HCT116 (cell line): ENCODE measurements around the gene TLN1. TPM values are rescaled to one million over a fixed set of nuclear protein-coding genes. Genes with fewer than 3 reads are reported as not detected.
A peak's percentile ranks its signal among the peaks of the same experiment; 100 is the strongest.

Source experiments
- ATAC-seq: fragments of 200-7000 bp; cut with Tn5 transposase; 2 replicates; pipeline ENCODE4 v1.9.1; 2020; ENCODE audit warnings: mild to moderate bottlenecking, moderate library complexity
- BruUV-seq: library from RNA; stranded (reverse); fragments of 400-500 nt; replicated peaks from 2 replicates; lab custom pipeline; 2021; lab: Mats Ljungman, UMichigan
- CTCF ChIA-PET: fragments of 300-600 bp; sonication (Branson Sonifier 250); formaldehyde crosslinking; loops from one replicate; lab custom pipeline; 2021; ENCODE audit warnings: antibody characterized with exemption; lab: Charles Lee
- POLR2A ChIA-PET: fragments of 300-600, 350-600 bp; sonication (Branson Sonifier 250); formaldehyde crosslinking; loops from one replicate; lab custom pipeline; 2021; ENCODE audit warnings: antibody characterized with exemption; lab: Charles Lee
- RAD21 ChIA-PET, 2 experiments: fragments of 300-600 bp; sonication (Branson Sonifier 250); formaldehyde crosslinking; loops; one replicate each; lab custom pipeline; 2023; ENCODE audit warnings: low total read pairs in 2 of 2; ENCODE audit not compliant: uncharacterized antibody in 2 of 2, unreplicated experiment in 2 of 2, low non-redundant PET in 1 of 2; lab: Charles Lee
- DNase-seq: peaks from one replicate; pipeline ENCODE4 v3.0.0-alpha.2; 2010; ENCODE audit warnings: low read depth, low spot score
- H2AFZ ChIP-seq: fragments of 200-600 bp; shearing (Covaris generic), sonication (generic); 2 replicates; pipeline ENCODE4 v1.6.1; 2017; ENCODE audit warnings: low read depth, mixed run types, mixed read lengths, antibody characterized with exemption, low read length; ENCODE audit not compliant: poor library complexity, severe bottlenecking
- H3K27ac ChIP-seq: 2 replicates; pipeline ENCODE4 v1.5.1; 2012; ENCODE audit warnings: low read depth, low read length
- H3K27me3 ChIP-seq: fragments of 200-600 bp; sonication (generic); 2 replicates; pipeline ENCODE4 v1.6.1; 2016; ENCODE audit warnings: mixed run types, low read length, mixed read lengths; ENCODE audit not compliant: insufficient read depth
- H3K36me3 ChIP-seq, 2 experiments: fragments of 200-500 bp in 1 of 2; fragments of 200-600 bp in 1 of 2; sonication (Bioruptor generic) in 1 of 2; sonication (generic) in 1 of 2; 2 replicates each; pipeline versions ENCODE4 v1.5.1 to v1.6.1; 2014 to 2016; ENCODE audit warnings: low read length in 2 of 2, inconsistent platforms in 1 of 2, mixed read lengths in 1 of 2, mixed run types in 1 of 2; ENCODE audit not compliant: insufficient read depth in 2 of 2, control insufficient read depth in 1 of 2
- H3K4me1 ChIP-seq, 2 experiments: fragments of 200-600 bp in 1 of 2; sonication (generic) in 1 of 2; 2 replicates each; pipeline versions ENCODE4 v1.5.1 to v1.6.1; 2012 to 2017; ENCODE audit warnings: low read length in 2 of 2, inconsistent platforms in 1 of 2, mild to moderate bottlenecking in 1 of 2, mixed read lengths in 1 of 2, mixed run types in 1 of 2, moderate library complexity in 1 of 2; ENCODE audit not compliant: insufficient read depth in 2 of 2, control insufficient read depth in 1 of 2
- H3K4me2 ChIP-seq: fragments of 200-600 bp; sonication (generic); 2 replicates; pipeline ENCODE4 v1.6.1; 2017; ENCODE audit warnings: mixed run types, low read length, mixed read lengths
- H3K4me3 ChIP-seq, 2 experiments: fragments of 200-600 bp in 1 of 2; sonication (generic) in 1 of 2; replicated peaks in 1 of 2; 2 replicates each; pipeline ENCODE4 v1.5.1; 2011 to 2016; ENCODE audit warnings: low read length in 2 of 2, control low read depth in 1 of 2, low read depth in 1 of 2, mild to moderate bottlenecking in 1 of 2, mixed read lengths in 1 of 2, mixed run types in 1 of 2
- H3K79me2 ChIP-seq: fragments of 200-600 bp; sonication (generic); 2 replicates; pipeline ENCODE4 v1.6.1; 2017; ENCODE audit warnings: mild to moderate bottlenecking, mixed run types, low read length, moderate library complexity, mixed read lengths; ENCODE audit not compliant: insufficient read depth
- H3K9ac ChIP-seq: fragments of 200-600 bp; sonication (generic); 2 replicates; pipeline ENCODE4 v1.6.1; 2016; ENCODE audit warnings: low read length, mixed read lengths
- H3K9me2 ChIP-seq: fragments of 200-600 bp; sonication (generic), shearing (Covaris generic); 2 replicates; pipeline ENCODE4 v1.6.1; 2017; ENCODE audit warnings: mixed run types, mild to moderate bottlenecking, moderate library complexity; ENCODE audit not compliant: insufficient read depth
- H3K9me3 ChIP-seq, 2 experiments: fragments of 200-500 bp in 1 of 2; fragments of 200-600 bp in 1 of 2; sonication (Bioruptor generic) in 1 of 2; sonication (generic) in 1 of 2; 2 replicates each; pipeline ENCODE4 v1.6.1; 2014 to 2017; ENCODE audit warnings: low read length in 2 of 2, mixed read lengths in 2 of 2, inconsistent platforms in 1 of 2, low read depth in 1 of 2, mild to moderate bottlenecking in 1 of 2, mixed run types in 1 of 2, moderate library complexity in 1 of 2; ENCODE audit not compliant: control insufficient read depth in 1 of 2, insufficient read depth in 1 of 2
- H4K20me1 ChIP-seq: fragments of 200-600 bp; sonication (generic), shearing (Covaris generic); 2 replicates; pipeline ENCODE4 v1.6.1; 2017; ENCODE audit warnings: mixed run types, mild to moderate bottlenecking, moderate library complexity; ENCODE audit not compliant: insufficient read depth
- CEBPB ChIP-seq: IDR thresholded peaks from 2 replicates; pipeline ENCODE4 v1.6.1; 2012; ENCODE audit warnings: low read depth
- EGR1 ChIP-seq: IDR thresholded peaks from 2 replicates; pipeline ENCODE4 v1.6.1; 2012; ENCODE audit warnings: low read depth
- ELF1 ChIP-seq: IDR thresholded peaks from 2 replicates; pipeline ENCODE4 v1.6.1; 2012; ENCODE audit warnings: low read depth, borderline replicate concordance
- EZH2 ChIP-seq: fragments of 200-600 bp; sonication (generic); IDR thresholded peaks from 2 replicates; pipeline ENCODE4 v1.6.1; 2017; ENCODE audit warnings: antibody characterized with exemption, mixed run types
- EZH2phosphoT487 ChIP-seq: fragments of 200-600 bp; IDR thresholded peaks from 2 replicates; pipeline ENCODE4 v1.6.1; 2018; ENCODE audit warnings: antibody characterized with exemption, borderline replicate concordance
- FOSL1 ChIP-seq: IDR thresholded peaks from 2 replicates; pipeline ENCODE4 v1.6.1; 2012; ENCODE audit warnings: low read depth
- JUND ChIP-seq: IDR thresholded peaks from 2 replicates; pipeline ENCODE4 v1.6.1; 2012
- POLR2A ChIP-seq: IDR thresholded peaks from 2 replicates; pipeline ENCODE4 v1.7.0; 2011; ENCODE audit warnings: borderline replicate concordance; ENCODE audit not compliant: insufficient read depth, insufficient read length; ENCODE audit errors: extremely low read depth
- POLR2AphosphoS5 ChIP-seq: IDR thresholded peaks from 2 replicates; pipeline ENCODE4 v1.6.1; 2011; ENCODE audit warnings: mild to moderate bottlenecking, low read depth, low read length, moderate library complexity
- SIN3A ChIP-seq: IDR thresholded peaks from 2 replicates; pipeline ENCODE4 v1.6.1; 2012; ENCODE audit warnings: low read depth
- SP1 ChIP-seq: IDR thresholded peaks from 2 replicates; pipeline ENCODE4 v1.6.1; 2012; ENCODE audit warnings: low read depth
- SRF ChIP-seq: IDR thresholded peaks from 2 replicates; pipeline ENCODE4 v1.6.1; 2012; ENCODE audit warnings: low read depth
- YY1 ChIP-seq: IDR thresholded peaks from 2 replicates; pipeline ENCODE4 v1.6.1; 2011; ENCODE audit warnings: low read length, low read depth, moderate library complexity, mild to moderate bottlenecking; ENCODE audit not compliant: insufficient replicate concordance; ENCODE audit errors: extremely low read depth
- ZFX ChIP-seq: fragments of 450-650 bp; IDR thresholded peaks from 2 replicates; pipeline ENCODE4 v1.6.1; 2017
- ZNF274 ChIP-seq: fragments of 200-500 bp; sonication (Bioruptor generic); IDR thresholded peaks from 2 replicates; pipeline ENCODE4 v1.6.1; 2014; ENCODE audit warnings: mild to moderate bottlenecking, low read depth, low read length, inconsistent platforms
- intact Hi-C: fragments of 100-400 bp; cut with micrococcal nuclease; formaldehyde crosslinking; loops from 2 replicates; pipeline ENCODE4 v1.10.0; 2022
- total RNA-seq: library from RNA; stranded (reverse); gene quantifications from one replicate; pipeline ENCODE4 v1.2.1, GENCODE V29; 2021; ENCODE audit not compliant: unreplicated experiment
- TF ChIP-seq, protein P1 (sequence below): IDR thresholded peaks from 2 replicates; pipeline ENCODE4 v1.6.1; 2012
- TF ChIP-seq, protein P2 (sequence below): IDR thresholded peaks from 2 replicates; pipeline ENCODE4 v1.6.1; 2011; ENCODE audit warnings: mild to moderate bottlenecking, low read length, moderate library complexity; ENCODE audit not compliant: insufficient replicate concordance; ENCODE audit errors: extremely low read depth
- TF ChIP-seq, protein P3 (sequence below): IDR thresholded peaks from 2 replicates; pipeline ENCODE4 v1.6.1; 2012; ENCODE audit warnings: low read depth

Gene TLN1
- total RNA-seq, 1 experiment from 2014 or later: 144 TPM

DNA sequence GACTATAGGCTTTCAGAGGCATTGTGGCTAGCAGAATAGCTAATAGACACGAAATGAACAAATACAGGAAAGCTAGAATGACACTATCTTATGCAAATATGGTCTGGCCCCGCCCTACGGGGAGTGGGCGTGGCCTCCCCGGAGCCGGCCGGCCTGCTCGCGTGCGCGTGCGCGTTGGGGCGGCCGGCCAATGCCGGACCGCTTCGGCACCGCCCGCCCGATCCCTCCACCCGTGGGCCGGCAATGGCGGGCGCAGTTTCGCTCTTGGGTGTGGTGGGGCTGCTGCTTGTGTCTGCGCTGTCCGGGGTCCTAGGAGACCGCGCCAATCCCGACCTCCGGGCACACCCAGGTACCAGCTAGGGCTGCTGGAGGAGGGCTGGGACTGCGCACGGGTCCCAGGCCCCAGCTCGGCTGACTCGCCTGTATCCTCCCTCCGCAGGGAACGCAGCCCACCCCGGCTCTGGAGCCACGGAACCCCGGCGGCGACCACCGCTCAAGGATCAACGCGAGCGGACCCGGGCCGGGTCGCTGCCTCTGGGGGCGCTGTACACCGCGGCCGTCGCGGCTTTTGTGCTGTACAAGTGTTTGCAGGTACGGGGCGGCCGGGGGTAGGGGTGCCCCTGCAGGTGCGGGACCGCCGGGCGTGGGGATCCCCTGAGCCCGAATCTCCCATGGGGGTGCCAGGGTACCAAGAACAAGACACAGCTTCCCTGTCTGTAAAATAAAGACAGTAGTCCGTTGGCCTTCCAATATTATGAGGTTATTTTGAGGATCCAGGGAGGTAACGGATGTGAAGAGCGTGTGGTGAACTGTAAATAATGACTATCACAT, 73.6 kb downstream of the TLN1 start, which contains the start of gene CCDC107 (continued):
- TF ChIP-seq SRF: no peak
- no peak for TF ChIP-seq CEBPB
- TF ChIP-seq ELF1: no peak
- TF ChIP-seq JUND: no peak

DNA sequence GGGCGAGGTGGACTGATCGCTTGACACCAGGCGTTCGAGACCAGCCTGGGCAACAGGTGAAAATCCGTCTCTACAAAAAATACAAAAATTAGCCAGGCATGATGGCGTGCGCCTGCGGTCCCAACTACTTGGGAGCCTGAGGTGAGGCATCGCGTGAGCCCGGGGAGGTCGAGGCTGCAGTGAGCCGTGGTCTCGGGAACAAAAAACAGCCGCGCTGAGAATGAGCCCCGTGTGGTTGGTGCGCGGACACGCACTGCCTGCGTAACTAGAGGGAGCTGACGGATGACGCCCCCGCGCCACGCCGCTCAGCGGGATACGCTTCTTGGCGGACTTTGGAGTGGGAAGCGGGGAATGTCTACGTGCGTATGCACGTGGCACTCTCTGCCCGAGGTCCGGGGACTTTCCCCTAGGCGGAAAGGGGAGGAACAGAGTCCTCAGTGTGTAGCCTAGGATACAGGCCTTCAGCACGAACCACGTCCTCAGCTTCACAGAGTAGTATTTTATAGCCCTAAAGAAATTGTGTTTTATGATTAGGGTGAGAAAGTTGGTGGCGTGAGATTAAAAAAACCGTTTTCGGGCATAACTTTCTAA, 74.4 kb downstream of the TLN1 start, which contains the start of gene RMRP:
Gene RMRP, minus strand, starts transcription at position 474 of the 591 bp plus-strand sequence.
- Histone ChIP-seq H3K9me3 (no peaks in the 10 kb centered on the region), H3K79me2 (peaks cover 5% of the 10 kb centered on the region; the same call in 1 of the 2 replicates), H3K4me2 (peak within 1 kb of the TSS; percentile 79), H2AFZ (peak within 1 kb of the TSS; percentile 70), H3K27me3 (no peaks in the 10 kb centered on the region), H3K9ac (peak within 1 kb of the TSS; percentile 90), H3K27ac (peak within 1 kb of the TSS; percentile 85), H3K4me3 (peak within 1 kb of the TSS; percentile 68 to 75), H3K4me1 (peaks cover 10 to 34% of the 10 kb centered on the region in 2 experiments; a peak in 3 of 4 replicates), H4K20me1 (no peaks in the 10 kb centered on the region), H3K9me2 (no peaks in the 10 kb centered on the region), H3K36me3 (peaks cover 6 to 15% of the 10 kb centered on the region in 2 experiments; a peak in 3 of 4 replicates)
- no TSS peak for BruUV-seq
- DNase-seq (peak; percentile 99), ATAC-seq (peak; percentile 89)
- ChIA-PET POLR2A (interaction anchor here (0.8 to 2.9 kb wide), 5 partner anchors 10 to 99 kb away, joined by 3 to 11 read pairs (median 5); partner anchors contain the start of genes CREB3 and TLN1), RAD21 (interaction anchor here (0.8 kb wide), 2 partner anchors 31 to 39 kb away, joined by 3 read pairs; no protein-coding TSS in a partner anchor), CTCF (interaction anchor here (0.7 to 2.6 kb wide), 8 partner anchors 11 to 78 kb away, joined by 3 to 12 read pairs (median 4); partner anchors contain the start of genes CREB3, TESK1, TLN1 and TPM2)
- intact Hi-C loops: loop anchor here (1.0 to 10.0 kb wide), 4 partner anchors 33 to 543 kb away; partner anchors contain the start of genes ATOSB, CREB3, TESK1 and TLN1
- no peak for TF ChIP-seq ZFX
- peak; percentile 29; the same call in 1 of the 2 replicates for TF ChIP-seq POLR2AphosphoS5
- TF ChIP-seq ELF1: no peak
- no peak for TF ChIP-seq YY1
- TF ChIP-seq EZH2: no peak
- TF ChIP-seq SRF: no peak
- TF ChIP-seq JUND: no peak
- no peak for TF ChIP-seq POLR2A
- TF ChIP-seq, protein P1, sequence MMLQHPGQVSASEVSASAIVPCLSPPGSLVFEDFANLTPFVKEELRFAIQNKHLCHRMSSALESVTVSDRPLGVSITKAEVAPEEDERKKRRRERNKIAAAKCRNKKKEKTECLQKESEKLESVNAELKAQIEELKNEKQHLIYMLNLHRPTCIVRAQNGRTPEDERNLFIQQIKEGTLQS: no peak
- TF ChIP-seq EGR1: no peak
- no peak for TF ChIP-seq SP1
- TF ChIP-seq, protein P2, sequence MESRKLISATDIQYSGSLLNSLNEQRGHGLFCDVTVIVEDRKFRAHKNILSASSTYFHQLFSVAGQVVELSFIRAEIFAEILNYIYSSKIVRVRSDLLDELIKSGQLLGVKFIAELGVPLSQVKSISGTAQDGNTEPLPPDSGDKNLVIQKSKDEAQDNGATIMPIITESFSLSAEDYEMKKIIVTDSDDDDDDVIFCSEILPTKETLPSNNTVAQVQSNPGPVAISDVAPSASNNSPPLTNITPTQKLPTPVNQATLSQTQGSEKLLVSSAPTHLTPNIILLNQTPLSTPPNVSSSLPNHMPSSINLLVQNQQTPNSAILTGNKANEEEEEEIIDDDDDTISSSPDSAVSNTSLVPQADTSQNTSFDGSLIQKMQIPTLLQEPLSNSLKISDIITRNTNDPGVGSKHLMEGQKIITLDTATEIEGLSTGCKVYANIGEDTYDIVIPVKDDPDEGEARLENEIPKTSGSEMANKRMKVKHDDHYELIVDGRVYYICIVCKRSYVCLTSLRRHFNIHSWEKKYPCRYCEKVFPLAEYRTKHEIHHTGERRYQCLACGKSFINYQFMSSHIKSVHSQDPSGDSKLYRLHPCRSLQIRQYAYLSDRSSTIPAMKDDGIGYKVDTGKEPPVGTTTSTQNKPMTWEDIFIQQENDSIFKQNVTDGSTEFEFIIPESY: peak; percentile 73
- no peak for TF ChIP-seq FOSL1
- no peak for TF ChIP-seq SIN3A
- TF ChIP-seq, protein P3, sequence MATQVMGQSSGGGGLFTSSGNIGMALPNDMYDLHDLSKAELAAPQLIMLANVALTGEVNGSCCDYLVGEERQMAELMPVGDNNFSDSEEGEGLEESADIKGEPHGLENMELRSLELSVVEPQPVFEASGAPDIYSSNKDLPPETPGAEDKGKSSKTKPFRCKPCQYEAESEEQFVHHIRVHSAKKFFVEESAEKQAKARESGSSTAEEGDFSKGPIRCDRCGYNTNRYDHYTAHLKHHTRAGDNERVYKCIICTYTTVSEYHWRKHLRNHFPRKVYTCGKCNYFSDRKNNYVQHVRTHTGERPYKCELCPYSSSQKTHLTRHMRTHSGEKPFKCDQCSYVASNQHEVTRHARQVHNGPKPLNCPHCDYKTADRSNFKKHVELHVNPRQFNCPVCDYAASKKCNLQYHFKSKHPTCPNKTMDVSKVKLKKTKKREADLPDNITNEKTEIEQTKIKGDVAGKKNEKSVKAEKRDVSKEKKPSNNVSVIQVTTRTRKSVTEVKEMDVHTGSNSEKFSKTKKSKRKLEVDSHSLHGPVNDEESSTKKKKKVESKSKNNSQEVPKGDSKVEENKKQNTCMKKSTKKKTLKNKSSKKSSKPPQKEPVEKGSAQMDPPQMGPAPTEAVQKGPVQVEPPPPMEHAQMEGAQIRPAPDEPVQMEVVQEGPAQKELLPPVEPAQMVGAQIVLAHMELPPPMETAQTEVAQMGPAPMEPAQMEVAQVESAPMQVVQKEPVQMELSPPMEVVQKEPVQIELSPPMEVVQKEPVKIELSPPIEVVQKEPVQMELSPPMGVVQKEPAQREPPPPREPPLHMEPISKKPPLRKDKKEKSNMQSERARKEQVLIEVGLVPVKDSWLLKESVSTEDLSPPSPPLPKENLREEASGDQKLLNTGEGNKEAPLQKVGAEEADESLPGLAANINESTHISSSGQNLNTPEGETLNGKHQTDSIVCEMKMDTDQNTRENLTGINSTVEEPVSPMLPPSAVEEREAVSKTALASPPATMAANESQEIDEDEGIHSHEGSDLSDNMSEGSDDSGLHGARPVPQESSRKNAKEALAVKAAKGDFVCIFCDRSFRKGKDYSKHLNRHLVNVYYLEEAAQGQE: no peak
- TF ChIP-seq ZNF274: no peak
- no peak for TF ChIP-seq EZH2phosphoT487
